GM19239 (cell line): ENCODE data around the gene TAF4.

ENCODE experiments used
- DNase-seq: peaks from one replicate; pipeline ENCODE4 v3.0.0; 2011; ENCODE audit warnings: low spot score; ENCODE audit not compliant: insufficient read length
- FAIRE-seq: peaks from 2 replicates; lab custom pipeline; 2011; peaks lifted over from hg19 to GRCh38; lab: Jason Lieb, UNC

TAF4 gene

DNA sequence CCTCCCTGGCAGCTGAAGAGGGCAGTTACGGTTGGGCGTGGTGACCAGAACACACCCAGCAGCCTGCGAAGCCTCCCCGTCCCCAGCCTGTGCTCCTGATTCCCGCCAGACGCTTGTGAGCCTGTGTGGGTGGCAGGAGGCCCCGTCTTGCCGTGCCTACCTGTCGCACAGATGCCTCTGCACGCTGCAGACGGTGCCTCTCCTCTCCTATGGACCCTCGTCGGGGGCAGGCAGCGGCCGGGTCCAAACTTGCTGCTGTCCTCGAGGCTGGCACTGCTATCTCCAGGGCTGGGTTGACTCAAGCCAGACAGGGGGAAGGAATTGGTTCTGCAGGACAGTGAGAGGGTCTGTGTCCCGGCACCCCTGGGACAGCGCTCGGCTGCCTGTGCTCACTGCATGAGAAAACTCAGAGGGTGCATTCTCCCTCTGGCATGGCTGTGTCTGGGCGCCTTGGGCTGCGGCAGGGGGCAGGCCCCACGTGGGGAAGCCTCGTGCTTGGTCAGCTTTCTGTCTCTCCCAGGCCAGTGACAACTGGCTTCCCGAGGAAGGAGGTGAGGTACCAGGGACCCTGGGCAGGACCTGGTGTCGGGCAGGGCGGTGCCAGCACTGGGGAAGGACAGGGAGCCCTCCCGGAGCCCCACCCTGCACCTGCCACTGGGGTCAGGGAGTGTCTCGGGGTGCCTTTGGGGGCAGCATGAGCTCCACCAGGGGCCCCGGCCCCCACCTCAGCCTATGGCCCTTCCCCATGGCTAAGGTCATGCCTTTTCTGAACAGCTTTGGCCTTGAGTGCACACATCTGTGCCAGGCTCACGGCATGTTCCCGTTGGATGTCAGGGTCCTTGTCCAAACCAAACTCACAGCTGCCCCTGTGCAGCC is 127.5 kb downstream of the TAF4 start:
- no peak for FAIRE-seq
- no peak for DNase-seq

DNA sequence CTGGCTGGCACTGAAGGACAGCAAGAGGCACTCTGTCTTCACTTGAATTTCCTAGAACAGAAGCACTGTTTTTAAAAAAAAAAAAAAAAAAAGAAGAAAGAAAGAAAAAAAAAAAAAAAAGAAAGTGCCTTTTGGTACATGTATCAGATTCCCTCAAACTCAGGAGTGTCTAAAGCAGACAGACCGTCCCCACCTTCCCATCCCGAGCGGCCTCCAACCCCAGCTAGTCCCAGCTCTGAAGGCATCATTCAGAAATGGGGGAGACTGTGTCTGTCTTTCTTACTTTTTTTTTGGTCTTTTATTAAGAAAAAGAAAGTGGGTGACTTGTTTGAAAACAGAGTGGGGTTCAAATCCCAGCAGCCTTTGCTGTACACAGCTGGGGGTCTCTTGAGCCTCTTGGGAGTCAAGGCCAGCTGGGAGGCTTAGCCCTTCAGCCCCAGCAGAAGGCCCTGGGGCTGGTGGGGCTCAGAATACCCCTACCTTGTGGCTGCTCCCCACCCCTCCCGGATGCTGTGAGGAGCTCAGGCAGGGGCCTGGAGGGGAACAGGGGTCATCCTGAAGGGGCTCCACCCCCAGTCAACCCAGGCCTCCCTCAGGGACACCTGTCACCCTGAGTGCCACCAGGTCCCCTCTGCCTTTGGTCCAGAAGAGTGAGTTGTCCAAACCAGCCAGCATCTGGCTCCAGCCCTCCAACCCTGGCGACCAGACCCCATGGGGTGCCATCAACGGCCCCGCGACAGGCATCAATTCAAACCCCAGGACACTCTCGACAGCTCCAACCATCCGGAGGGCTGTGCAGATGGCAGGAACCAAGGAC is 128.3 kb downstream of the TAF4 start:
- FAIRE-seq (no peak), DNase-seq (no peak)

DNA sequence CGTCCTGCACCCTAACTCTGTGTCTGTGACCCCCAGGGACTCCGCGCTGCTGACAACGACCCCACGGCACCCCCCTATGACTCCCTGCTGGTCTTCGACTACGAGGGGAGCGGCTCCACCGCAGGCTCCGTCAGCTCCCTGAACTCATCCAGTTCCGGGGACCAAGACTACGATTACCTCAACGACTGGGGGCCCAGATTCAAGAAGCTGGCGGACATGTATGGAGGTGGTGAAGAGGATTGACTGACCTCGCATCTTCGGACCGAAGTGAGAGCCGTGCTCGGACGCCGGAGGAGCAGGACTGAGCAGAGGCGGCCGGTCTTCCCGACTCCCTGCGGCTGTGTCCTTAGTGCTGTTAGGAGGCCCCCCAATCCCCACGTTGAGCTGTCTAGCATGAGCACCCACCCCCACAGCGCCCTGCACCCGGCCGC is 129.0 kb downstream of the TAF4 start:
- FAIRE-seq (no peak), DNase-seq (no peak)

DNA sequence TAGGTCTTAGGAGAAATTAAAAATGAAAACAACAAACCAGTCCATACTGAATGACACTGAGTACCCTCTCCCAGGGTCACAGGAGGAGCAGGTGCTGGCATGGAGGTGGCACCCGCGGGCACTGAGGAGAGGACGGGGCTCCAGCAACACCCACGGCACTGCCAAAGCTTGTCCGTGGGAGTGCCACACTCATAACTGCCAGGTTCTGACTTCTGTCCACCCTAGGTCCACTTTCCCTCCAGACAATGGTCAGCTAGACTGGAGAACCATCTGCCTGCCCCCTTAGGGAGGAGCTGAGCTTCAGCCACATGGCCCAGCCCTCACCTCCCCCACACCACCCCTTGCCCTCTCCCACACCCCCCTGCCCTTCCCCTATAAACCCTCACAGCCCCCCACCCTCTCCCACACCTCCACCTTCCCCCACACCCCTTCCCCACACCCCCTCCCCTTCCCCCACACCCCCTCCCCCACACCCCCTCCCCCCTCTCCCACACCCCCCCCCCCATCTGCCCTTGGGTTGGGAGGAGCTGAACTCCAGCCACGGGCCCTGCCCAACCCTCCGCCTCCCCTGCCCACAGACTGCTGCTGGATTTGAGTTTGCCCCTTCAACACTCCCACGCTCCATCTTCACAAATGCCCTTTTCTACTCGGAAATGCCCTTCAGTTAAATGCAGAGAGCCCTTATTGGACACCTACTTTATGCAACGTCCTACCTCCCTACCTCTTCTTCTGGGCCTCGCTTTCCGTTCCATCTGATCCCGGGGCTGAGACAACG is 129.6 kb downstream of the TAF4 start:
- FAIRE-seq (no peak), DNase-seq (no peak)

GRCh38 chr20:61934716-61935530 is 130.8 kb downstream of the TAF4 start:
- no peak for FAIRE-seq
- no peak for DNase-seq

- DNase-seq: no peak
- no peak for FAIRE-seq
Observed at GRCh38 chr20:61933951-61934715, 131.5 kb downstream of the TAF4 start.

- DNase-seq: no peak
- no peak for FAIRE-seq
Observed at GRCh38 chr20:61933481-61933950, 132.2 kb downstream of the TAF4 start.

GRCh38 chr20:61932711-61933480 is 132.8 kb downstream of the TAF4 start:
- DNase-seq (no peak), FAIRE-seq (no peak)

DNA sequence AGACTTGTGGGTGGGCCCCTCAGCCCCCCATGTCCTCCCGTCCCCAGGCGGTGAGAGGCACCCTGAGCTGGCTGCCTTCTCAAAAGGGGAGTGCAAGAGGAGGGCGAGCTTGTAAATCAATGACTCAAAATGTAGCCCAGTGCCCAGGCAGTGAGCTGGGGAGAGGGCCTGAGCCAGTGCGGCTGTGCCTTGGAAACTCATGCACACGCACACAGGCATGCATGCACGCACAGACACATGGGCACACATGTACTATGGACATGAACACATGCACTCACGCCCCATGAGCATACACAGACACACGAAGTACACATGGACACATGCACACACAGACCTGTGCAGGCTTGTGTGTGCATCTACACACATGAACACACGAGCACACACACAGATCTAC is 133.5 kb downstream of the TAF4 start:
- FAIRE-seq (no peak), DNase-seq (no peak)

DNA sequence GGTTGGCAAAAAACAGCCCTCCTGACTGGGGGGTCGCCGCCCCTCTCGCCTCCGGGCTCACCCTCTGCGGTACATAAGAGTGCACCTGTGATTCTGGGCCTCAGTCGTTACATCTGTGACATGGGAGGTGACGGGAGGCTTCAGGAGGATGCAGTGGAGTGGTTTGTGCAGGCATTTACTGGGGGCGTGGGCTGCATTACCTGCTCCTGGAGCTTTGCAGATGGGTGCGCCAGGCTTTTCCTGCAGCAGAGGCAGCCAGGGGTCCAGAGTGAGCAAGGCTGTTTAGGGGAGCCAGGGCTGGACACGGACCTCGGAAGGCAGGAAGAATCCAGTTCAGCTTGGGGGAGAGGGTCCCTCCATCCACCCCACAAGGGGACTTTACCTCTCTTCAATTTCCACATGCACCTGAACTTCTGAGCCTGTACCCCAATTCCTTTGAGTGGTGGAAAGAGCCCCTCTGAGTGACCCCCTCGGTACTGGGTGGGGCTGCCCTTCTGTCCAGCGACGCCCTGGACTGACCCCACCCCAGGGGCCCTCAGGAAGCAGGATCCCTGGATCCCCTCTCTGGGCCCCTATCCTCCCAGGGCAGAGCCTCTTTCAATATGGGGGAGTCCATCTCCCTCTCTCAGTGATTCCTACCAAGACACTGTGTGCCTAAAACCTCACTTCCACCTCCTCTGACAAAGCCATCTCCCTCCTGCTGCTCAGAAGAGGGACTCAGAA is 134.0 kb downstream of the TAF4 start:
- DNase-seq (no peak), FAIRE-seq (no peak)

- FAIRE-seq (no peak), DNase-seq (no peak)
Observed at GRCh38 chr20:61930776-61931475, 134.8 kb downstream of the TAF4 start.

DNA sequence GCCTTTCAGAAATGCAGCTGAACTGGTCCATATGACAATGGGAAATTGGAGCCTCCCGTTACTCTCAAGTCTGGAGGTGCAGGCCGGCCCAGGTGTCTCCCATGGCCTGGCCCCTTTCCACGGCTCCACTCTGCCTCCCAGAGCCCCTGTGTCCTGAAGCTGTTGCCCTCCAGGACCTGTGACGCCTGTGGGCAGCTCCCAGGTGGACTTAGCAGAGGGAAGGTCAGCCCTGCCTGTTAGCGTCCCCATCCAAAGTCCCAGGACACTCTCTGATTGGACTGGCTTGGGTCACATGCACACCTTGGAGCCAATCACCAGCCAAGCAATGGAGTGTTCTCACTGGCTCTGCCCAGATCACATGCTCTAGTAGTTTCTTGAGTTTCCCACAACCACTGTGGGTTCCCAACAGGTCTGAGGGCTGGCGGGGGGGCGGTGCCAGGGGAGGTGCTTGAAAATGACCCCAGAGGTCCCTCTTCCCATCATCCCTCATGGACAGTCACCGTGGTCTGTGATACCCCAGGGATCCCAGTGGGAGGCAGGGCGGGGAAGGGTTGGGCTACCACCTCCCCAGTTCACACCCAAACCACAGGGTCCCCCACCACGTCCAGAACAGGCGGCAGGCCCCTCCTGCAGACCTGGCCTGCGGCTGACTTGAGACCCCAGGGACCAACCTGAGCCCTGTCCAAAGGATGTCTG is 135.6 kb downstream of the TAF4 start:
- FAIRE-seq (no peak), DNase-seq (no peak)

DNA sequence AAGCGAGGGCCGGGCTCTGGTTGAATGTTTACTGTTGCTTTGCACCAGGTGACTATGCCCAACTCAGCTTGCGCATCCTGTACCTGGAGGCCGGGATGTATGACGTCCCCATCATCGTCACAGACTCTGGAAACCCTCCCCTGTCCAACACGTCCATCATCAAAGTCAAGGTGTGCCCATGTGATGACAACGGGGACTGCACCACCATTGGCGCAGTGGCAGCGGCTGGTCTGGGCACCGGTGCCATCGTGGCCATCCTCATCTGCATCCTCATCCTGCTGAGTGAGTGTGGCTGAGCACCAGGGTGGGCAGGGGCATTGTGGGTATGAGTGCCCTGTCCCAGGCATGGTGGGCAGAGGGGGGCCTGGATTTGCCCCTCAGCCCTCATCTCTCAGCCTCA is 136.1 kb downstream of the TAF4 start:
- FAIRE-seq: no peak
- DNase-seq: no peak

DNA sequence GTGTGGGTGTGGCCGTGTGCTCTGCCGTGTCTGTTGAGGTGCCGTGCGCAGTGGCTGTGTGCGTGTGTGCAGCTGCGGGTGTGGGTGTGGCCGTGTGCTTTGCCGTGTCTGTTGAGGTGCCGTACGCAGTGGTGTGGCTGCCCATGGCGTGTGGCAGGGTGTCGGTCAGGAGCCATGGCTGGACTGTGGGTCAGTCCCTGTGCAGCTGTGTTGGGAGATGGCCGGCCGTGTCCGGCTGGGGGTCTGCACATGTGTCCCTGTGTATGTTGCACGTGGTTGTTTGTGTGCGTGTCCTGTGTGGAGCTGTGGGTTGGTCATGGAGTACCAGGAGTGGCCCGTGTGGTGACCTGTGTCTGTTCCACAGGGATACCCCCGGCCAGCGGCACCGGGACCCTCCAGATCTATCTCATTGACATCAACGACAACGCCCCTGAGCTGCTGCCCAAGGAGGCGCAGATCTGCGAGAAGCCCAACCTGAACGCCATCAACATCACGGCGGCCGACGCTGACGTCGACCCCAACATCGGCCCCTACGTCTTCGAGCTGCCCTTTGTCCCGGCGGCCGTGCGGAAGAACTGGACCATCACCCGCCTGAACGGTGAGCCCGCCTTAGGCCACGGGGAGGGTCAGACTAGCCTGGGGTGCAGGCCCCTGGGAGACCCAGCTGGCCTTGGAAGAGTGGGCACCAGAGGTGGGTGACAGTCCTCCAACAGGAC is 137.7 kb downstream of the TAF4 start:
- DNase-seq: no peak
- no peak for FAIRE-seq

DNA sequence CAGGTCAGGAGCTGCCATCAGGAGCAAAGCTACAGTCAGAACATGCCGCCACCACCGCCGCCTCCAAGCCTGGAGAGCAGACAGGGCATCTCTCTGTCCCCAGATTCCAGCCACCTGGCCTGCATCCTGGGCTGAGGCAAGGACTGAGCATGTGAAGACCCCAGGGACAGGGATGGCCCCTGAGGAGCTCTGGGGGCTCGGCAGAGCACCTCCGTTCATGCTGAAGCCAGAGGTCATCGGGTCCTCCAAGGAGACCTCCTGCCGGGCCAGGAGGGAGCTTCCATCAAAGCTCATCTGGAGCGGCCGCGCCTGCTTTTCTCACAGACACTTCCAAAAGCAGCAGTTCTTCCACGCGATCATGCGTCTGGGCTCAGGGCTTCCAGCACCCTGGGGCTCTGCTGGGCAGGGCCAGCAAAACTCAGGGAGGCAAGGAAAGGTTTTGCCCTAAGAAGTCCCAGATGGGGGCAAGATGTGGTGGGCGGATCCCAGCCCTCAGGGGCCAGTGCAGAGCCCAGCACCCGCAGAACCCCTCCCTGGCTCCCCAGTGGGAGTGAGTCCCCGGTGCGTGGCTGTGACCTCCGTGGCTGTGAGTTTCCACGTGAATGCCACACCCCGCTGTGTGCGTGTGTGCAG is 138.4 kb downstream of the TAF4 start:
- DNase-seq (no peak), FAIRE-seq (no peak)
